Activated CD4-positive, alpha-beta T cell treated with anti-CD3 and anti-CD28 coated beads, Interleukin-10, Interleukin-2, amounts not matched to agents 100 ng/mL and 50 ng/mL, durations not matched to agents 16 hours and 8 hours (primary cell): ENCODE measurements around the gene POLN.

Source experiments
- DNase-seq: peaks from one replicate; pipeline ENCODE4 v3.0.0-alpha.2; 2020

The POLN gene

DNA sequence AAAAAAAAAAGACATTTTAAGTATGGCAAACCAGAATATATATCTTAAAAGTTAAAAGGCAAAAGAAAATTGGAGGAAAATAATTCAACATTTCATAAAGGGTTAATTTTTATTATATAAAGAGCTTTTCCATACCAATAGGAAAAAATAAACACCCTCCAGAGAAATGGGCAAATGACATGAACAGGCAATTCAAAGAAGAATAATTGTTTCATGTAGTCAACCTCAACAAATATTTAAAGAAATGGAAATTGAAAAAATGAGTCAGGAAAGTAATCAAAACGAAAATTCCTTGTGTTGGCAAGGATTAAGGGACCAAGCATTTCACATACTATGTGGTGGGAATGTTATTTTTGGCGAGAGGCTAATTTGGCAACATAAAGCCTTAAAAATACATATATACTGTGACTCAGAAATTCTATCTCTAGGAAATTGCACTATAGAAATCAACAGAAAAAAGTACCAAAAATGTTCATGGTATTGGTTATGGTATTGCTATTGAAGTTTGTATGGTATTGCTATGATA, 87.6 kb downstream of the POLN start:
- no peak for DNase-seq

DNA sequence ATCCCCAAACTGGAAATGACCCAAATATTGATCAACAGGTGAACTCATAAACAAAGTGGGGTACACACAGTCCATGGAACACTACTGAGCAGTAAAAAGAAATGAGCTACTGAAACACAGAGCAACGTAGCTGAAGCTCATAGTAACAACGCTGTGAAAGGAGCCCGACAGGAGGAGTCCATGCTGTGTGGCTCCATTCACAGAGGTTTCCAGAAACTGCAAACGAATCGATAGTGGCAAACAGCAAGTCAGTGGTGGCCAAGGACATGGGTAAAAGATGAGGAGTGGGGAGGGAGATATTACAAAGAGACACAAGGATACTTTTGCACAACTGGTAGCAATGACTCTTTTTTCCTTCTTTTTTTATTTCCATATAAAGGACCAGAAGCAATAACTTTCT, 90.4 kb downstream of the POLN start:
- no peak for DNase-seq

DNA sequence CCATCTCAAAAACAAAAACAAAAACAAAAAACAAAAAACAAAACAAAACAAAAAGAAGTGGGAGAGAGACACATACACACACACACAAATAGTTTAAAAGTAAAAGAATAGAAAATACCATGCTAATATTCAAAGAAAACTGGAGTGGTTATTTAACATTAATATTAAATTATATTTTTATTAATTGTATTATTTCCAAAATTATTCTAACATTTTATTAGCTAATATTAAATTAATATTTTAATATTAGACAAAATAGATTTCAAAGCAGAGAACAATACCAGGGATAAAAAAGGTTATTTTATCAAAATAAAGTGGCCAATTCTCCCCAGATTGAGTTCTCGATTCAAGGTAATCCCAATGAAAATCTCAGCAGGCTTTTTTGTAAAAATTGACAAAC, 91.8 kb downstream of the POLN start:
- DNase-seq = no peak

DNA sequence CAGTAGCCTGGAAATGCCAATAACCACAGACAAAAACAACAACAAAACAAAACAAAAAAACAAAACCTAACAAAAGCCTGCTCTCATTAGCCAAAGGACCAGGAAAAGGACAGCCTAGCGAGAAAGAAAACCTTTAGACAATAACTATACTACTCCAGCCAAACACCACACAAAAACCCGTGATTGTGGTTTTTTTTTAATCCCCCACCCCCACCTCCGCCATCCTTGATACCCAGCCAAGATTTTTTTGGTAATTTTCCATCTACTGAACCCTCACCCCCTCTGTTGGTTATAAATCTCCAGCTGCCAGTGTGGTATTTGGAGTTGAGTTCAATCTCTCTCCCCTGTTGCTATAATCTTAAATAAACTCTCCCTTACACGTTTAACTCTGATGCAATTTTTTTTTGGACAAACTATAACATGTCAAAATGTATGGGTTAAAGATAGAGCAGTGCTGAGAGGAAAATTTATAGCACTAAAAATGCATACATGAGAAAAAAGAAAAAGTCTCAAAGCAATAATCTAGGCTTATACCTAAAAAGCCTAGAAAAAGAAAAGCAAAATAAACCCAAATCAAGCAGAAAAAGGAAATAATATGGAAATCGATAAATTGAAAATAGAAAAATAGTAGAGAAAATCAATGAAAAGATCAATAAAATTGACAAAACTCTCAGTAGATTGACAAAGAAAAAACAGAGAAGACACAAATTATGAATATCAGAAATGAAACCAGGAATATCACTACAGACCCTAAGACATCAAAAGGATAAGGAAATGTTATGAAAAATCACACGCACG, 99.1 kb downstream of the POLN start:
- DNase-seq = no peak

DNA sequence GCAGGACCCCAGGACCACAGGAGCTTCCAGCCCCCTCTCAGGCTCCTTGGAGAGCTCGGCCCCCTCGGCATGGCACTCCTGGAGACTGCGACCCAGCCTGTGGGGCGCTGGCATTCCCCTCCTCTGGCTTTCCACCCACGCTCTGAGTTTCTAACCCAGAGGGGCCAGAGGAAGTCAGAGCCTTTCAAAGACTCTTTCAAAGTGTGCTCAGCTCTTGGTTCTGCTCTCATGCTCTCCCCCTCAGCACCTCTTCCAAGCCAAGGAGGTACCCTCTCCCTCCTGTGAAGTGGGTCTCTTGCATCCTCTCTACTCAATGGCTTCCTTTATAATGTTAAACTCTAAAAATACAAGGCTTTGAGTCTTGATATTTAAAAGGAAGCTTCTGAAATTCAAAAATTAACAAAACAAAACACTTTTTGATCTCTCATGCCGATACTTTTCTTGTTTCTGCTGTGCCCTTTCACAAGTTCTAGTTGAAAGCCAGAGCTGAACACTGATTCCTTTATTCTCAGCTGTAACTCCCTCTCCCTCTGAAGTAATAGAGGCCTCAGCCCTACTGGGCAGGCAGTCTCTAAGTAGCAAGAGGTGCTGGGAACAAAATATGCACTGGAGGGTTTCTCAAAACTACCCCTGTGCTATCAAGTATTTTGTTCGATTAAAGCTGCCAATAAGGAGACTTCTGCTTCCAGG, 100.0 kb downstream of the POLN start:
- no peak for DNase-seq

DNA sequence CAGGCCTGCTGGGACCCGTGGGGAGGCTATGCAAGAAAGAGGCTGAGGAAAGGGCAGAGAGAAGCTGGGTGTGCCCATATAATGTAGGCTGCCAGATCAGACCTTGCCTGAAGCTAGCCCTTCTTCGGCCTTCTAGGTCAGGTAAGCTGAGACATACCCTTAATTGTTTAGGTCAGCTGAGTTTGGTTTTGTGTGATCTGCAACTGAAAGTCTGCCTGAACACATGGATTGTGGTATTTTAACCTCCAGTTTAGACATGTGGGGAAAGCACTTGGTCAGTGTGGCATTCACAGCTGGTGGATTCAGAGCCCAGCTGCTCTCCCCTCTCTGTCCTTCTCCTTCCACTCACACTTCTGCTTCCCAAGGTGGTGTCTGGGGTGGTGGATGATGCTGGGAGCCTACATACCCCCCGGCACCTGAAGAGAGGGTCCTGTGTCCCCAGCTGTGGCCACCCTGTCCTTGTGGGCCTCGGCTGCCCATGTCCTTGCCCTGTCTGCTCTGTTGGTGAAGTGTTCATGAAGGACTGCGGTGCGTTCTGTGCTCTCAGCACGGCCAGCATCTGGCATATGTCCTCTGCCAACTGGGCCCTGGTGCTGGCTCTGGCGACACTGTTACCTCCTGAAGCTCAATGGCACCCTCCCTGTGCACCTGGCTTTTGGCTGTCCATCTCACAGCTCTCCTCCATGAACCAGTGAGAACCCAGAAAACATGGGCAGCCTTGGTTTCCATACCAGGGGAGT, 100.7 kb downstream of the POLN start:
- no peak for DNase-seq

DNA sequence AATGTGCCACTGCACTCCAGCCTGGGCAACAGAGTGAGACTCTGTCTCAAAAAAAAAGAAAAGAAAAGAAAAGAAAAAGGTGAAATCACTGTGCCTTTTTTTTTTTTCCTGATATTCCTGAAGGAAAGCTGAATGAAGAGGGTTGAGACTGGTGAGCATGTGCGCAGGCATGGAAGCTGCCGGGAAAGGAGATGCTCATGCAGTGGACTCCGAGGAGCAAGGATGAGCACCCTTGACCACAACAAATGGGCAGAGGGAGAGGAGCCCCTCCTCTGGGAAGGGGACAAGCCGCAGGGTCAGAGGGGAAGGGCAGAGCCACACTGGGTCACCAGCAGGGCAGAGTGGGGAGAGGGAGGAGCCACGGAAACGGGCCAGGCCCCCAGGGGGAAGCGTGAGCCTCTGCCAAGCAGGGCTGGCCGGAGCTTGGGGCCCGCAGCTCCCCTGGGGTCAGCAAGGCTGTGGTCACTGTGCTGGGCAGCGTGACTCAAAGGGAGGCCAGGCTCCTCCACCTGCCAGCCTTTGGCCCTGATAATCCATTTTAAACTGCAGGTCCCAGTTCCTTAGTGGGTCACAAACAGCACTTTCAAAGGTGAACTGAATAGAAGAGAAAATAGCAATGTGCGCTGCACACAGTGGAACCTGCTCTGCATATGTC, 102.9 kb downstream of the POLN start:
- DNase-seq = no peak

DNA sequence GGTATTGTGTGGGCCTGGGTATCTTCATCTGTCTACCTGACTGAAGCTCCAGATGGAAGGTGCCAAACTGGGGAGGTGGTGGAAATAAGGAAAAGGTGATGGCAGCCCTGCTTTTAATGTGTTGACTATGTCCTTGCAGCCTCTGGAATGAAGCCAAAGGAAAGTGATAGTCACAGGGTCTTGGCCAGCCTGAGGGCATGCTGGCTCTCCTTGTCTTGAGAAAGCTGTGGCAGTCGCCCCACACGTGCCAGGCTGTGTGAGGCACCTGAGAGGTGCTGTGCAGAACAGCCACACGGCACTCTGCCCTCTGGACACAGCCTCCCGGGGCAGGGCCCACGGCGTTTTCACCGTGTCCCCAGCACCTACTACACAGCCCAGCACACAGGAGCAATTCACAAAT, 105.2 kb downstream of the POLN start:
- DNase-seq = no peak

DNA sequence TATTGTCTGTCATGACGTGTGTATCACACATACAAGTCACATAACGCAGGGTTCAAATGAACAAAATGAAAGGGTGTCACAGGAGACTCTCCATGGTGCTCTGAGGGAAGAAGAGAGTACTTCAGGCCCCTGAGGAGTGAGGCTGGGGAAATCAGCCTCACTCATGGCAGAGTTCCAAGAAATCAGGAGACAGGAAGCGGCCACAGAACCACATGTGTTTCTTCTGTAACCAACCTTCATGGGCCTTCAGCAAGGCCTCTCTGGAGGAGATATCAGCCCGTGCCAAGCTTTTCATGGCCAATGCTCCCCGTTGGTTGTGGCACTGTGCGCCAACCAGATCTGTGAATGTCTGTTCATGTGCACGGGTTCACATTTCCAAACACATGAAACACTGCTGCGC, 106.8 kb downstream of the POLN start:
- DNase-seq = peak; percentile 35

DNA sequence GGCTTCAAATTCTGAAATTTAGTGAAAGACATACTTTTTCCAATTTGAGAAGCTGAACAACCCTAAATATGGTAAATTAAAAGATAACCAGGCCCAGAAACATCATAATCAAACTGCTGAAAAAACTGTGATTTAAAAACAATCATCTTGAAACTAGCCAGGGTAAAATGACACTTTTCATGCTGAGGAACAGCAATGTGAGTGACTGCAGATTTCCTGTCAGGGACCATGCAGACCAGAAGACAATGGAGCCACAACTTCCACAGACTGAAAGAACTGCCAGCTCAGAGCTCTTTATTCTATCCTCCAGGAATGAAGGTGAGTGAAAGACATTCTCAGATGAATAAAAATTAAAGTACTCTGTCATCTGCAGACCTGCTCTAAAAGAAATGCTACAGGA, 109.5 kb downstream of the POLN start:
- DNase-seq = peak; percentile 20

DNA sequence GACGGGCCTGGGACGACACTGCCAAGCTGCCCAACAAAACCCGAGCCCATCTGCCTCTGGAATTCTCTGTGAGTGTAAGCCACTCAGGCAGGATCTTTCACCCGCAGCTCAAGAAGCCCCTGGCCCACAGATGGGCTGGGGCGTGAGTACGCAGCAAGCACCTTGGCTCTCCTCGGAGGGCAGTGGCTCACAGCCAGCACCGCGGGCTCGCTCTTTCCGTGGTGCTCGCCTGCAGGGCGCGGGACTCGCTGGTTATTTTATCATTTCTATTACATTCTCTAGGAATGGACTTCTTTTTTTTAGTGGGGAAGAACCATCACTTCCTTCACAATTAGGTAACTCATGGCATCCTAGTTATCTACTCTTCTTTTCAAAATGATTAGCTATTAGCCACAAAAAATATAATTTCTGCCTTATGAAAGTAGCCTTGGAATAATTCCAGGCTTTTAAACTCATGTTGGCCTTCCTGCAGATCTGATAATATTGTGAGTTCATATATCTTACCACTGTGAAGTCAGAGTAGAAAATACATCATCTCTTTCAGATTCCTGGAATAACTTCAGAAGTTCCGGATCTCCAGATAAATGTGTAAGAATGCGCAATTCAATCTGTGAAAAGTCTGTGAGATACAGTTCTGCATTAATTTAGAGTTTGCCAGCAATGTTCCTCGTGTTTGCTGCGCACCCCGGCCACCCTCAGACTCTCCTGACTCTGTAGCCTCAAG, 114.2 kb downstream of the POLN start:
- no peak for DNase-seq

DNA sequence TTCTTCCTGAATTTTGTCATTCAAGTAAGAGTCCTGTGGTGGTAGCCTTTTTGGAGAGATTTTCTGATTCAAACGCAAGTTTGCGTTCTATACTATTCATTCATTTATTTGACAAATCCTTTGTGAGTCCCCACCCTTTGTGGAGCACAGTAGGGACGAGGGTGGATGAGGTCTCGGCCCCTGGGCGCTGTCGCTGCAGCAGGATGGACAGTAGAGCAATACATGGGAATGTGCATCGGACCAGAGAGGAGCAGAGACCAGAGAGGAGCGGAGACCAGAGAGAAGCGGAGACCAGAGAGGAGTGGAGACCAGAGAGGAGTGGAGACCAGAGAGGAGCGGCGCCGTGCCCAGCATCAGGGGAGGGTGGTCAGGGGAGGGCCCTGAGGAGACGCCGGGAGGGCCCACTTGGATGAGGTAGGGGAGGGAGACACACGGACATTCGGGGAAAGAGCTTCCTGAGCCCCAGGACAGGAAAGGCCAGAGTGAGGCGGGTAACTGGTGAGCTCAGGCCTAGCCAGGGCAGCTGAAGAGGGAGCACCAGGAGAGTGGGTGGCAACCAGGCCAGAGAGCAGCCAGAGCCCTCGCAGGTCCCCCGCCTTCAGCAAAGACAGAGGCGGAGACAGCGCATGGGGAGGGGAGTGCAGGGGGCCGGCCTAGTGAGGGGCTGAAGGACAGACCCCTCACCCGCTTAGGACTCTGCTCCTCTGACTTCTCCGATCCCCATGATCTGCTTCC, 115.4 kb downstream of the POLN start:
- no peak for DNase-seq

DNA sequence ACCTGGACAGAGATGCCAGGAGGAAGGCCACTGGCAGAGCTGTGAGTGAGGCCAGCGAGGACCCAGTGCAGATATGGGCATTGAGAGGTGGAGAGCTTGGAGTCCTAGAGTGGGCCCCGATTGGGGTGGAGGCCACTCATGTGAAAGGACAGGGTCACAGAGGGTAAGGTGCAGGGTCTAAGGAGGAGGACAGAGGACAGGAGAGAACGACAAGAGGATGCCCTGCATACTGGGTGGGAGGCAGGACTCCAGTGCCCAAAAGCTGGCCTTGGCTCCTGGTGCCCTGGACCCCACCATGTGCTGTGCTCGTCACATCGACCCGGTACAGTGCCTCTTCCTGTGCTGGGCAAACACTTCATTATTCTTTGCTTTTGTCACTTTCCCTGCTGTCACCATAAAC, 116.1 kb downstream of the POLN start:
- DNase-seq = no peak

DNA sequence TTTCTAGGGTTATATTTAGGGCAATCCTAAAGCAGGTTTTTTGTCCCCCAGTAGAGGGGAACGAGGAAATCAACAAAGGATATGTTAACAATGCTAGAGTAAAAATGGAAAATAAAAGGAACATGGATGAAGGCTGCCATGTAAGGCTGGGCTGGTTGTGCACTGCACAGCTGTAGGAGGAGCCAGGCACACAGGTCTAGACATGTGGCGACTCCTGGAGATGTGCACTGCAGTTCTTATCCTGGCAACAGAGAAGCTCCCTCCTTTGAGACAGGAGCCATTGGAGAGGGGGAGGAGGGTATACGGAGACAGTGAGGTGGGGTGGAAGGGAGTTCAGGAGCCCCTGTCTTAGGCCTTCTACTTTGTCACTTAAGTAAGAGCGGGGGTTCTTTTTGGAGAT, 116.9 kb downstream of the POLN start:
- DNase-seq = no peak

DNA sequence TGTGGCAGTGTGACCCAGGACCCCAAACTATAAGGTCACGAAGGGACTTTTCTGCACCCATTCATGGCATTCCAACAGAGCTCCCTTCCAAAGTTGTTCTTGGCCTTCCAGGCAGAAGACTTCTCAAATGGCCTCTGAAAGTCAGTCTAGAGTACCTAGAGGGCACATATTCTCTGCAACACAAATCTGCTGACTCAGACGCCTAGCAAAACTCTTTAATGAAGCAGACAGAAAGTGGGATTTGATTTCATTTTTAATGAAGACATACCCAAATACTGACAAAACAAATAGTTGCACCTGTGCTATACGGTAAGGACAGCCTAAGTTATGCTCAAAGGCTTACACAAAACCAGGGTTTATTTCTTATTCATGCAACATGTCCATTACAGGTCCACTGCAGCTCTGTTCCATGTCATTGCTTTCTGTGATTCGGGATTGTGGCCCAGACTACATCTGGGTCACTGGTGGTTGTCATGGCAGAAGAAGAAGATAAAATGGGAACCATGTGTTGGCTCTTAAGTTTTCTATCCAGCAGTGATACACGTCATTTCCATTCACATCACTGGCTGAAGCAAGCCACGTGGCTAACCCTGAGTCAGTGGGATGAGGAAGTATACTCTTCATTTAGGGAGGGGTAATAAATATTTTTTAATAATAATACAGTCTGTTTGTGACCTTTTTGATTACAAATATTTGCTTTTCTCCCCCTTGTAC, 125.1 kb downstream of the POLN start:
- no peak for DNase-seq

DNA sequence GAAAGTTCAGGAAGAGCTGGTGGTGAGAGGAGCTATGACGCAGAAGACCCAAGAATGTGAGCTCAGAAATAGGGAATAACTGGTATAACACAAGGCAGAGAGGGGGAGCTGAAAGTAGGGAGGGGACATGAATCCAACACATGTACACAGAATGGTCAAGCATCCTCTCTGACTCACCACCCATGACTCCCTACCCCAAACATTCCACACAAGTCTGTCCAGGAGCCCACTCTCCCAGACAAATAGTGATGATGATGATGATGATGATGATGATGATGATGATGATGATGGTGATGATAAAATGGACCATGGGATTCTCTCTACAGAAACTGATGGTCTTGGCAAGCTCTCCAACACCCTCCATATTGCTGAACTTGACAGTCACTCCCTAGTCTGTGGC, 136.4 kb downstream of the POLN start:
- no peak for DNase-seq

DNA sequence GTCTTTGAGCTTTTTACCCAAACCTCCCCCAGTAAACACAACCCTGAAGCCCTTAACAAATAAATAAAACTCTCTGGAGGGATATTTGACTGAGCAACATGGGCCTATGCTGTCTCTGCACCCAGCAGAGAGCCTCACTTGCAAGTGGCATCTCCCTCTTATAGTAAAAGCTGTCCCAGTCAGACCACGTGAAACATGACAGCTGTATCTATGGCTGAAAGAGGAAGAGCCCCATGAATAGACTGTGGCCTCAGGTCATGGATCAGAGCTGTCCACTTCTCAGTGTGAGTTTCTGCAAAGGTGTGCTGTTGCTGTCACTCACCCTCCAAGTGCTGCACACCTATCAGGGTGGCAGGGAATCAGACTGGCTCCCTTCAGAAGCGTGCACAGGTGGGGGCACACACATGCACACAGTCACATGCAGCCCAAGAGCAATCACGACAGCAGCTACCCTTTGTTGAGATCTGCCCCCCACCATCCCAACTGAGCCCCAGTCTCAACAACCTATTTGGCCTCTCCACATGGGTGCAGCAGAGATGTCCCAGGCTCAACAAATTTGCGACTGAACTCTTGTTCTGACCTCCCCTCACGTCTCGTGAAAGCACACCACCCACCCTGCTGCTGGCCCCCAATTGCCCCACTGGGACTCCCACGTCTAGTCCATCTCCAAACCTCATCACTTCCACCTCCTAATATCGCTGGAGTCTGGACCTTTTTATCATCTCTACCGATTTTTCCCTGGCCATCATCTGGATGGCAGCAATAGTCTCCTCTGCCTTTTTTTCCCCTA, 137.2 kb downstream of the POLN start:
- no peak for DNase-seq

DNA sequence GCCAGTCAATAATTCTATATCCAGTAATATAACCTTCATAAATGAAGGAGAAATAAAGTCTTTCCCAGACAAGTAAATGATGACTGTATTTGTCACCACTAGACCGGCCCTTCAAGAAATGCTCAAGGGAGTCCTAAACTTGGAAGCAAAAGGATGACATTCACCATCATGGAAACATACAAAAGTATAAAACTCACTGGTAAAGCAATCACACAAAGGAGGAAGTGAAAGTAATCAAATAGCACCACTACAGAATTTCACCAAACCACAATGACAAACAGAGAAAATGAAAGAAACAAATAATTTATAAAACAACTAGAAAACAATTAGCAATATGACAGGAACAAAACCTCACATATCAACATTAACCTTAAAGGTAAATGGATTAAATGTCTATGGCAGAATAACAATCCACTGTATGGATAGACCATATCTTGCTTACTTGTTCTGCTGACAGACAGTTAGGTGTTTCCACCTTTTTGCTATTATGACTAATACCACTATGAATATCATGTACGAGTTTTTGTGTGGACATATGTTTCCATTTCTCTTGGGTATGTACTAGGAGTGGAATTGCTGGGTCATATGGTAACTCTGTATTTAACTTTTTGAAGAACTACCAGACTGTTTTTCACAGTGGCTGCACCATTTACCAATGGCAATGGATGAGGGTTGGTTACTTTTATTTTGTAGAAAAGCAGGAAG, 137.9 kb downstream of the POLN start:
- no peak for DNase-seq

DNA sequence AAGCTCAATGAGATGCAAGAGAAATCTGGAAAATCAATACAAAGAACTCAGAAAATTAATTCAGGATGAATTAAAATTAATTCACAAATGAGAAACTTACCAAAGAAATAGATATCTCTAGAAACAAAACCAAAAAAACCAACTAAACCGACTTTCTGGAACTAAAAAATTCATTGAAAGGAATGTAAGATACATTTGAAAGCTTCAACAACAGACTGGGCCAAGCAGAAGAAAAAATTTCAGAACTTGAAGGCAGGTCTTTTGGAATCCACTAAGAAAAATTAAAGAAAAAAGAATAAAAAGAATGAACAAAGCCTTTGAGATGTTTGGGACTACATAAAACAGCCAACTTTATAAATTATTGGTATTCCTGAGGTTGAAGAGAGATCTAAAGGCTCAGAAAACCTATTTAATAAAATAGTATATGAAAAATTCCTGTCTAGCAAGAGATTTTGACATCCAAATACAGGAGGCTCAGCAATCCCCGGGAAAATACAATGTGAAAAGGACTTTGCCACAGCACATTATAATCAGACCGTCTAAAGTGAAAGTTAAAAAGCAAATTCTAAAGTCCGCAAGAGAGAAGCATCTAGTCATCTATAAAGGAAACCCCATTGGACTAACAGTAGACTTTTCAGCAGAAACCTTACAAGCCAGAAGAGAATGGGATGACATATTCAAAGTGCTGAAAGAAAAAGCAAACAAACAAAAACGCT, 138.6 kb downstream of the POLN start:
- DNase-seq = no peak
